GM21447 (cell line): Measurements from ENCODE around the gene DNHD1.

Source experiments
- ATAC-seq: cut with Tn5 transposase; IDR thresholded peaks from one replicate; pipeline ENCODE4 v1.9.1; 2021; ENCODE audit not compliant: unreplicated experiment

DNHD1 gene, protein sequence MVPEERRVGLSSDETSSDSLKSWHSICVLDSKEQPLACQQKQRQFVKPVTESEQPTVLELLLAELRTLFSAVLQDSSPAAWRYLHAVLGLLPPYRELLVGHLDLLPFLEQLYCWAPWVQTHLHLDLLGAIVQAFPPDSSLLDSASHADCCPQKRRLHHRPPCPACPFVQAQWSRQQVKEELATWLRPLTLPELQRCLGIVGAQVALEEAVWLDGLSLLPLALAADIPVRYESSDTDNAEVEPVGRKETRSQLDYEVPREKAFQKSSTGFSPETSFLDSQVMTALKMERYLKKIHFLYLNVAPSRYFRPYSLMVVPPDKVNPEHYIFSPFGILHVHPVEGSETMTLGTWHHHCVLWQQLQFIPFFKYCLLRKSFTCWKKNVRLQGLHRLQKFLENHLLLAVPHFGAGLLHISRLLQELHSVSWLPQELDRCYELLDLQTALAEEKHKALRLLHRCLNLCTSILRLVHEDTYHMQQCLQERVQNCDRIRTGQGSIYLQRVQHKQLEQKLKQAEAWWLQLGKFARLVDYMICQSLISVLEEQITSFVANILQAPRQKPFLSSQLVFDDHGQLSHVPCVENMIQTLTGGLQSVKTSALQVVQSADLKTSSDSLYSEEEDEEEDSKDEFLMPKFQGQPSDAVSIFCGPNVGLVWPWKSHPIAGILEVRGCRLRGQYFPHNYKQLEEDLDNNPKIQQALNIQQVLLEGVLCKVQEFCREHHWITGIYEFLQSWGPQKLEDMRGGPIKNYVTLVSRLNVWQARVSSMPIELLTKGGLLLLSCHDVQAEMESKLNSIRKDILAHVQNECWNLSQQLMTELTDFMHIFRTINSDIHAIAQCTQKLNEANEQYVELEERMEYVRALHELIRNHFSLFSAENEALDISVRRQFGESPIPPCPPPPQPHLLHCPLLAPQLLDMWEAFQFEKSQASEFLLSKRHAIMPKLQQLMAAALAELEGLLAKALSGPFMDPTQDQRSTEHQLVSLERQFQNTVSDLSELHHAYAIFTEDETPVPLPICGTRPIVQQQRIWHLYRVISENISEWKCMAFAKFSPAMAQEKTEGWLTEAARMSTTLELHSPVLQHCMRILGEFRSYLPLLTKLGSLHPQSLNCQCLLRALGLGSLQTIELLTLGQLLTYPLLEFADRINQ (N-terminal part only)

DNA sequence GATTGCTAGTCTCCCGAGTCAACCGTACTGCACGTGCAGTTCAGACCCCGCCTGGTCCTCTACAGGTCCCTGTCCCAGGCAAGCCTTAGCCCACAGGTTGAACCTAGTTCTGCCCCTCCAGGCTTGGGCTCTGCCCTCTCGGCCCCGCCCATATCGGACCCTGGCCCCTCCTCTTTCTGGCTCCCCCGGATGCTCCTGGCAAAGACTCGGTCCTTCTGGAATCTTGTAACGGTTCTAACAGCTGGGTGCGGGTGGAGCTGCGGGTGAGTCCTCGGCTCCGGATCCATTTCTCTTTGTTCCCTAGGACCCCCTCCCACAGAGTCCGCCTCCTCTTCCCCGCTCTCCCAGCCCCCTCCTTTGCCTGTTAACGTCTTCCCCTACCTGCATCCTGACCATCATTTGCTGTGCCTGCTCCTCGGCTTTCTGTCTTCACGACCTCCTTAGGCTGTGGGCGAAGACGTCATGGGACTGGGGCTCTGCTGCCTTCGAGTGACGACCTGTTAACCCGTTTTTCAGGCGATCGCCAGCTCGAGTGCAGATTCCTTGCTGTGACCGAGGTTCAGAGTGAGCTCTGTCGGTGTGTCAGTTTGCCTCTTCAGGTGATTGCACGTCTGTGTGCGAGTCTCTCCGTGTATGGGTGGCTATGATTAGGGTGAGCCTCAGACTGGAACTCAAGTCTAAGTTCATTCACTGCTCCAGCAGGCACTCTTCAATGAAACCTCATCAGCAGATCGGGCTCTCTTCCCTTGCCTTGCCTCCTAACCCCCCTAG, at the start of gene DNHD1:
Gene DNHD1, plus strand, starts transcription at position 212 of the 771 bp plus-strand sequence. CDS start 936 bp downstream, outside the sequence.
- no peak for ATAC-seq

- no peak for ATAC-seq
These were observed 48.5 kb upstream of the DNHD1 start for GRCh38 chr11:6448574-6448973.

DNA sequence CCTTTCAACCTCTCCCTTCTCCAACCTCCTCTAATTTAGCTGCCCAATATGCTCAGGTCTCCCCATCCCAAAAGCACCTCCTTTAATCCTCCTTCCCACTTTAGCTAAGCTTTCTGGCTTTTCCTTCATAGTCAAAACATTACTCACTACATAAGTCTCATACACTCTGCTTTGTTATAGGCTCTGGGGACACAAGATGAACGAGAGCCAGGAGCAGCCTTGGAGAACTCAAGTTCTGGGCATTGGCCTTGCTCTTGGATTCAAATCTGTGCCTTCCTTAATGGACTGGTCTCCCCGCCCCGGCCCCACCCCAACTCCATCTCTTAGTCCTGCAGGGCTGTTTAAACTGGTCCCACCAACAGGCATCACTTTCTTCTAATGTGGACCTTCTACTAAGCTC, 44.9 kb upstream of the DNHD1 start:
- no peak for ATAC-seq

DNA sequence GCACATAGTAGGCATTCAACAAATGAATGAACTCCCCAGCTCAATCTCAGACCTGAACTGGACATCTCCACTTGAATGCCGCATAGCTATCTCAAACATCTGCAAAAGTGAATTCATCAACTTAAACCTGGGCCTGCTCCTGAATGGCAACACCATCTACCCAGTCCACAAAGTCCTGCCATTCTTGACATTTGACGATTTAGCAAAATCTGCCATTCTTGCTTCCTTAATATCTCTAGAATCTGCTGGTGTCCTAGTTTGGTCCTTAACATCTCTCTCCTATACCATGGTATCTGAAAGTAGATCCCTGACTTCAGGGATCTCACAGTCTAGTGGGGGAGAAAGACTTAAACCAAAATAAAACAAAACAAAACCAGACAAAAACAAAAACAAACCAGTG, 43.9 kb upstream of the DNHD1 start:
- ATAC-seq = no peak

- no peak for ATAC-seq
These were observed 42.0 kb upstream of the DNHD1 start for GRCh38 chr11:6455070-6455469.

DNA sequence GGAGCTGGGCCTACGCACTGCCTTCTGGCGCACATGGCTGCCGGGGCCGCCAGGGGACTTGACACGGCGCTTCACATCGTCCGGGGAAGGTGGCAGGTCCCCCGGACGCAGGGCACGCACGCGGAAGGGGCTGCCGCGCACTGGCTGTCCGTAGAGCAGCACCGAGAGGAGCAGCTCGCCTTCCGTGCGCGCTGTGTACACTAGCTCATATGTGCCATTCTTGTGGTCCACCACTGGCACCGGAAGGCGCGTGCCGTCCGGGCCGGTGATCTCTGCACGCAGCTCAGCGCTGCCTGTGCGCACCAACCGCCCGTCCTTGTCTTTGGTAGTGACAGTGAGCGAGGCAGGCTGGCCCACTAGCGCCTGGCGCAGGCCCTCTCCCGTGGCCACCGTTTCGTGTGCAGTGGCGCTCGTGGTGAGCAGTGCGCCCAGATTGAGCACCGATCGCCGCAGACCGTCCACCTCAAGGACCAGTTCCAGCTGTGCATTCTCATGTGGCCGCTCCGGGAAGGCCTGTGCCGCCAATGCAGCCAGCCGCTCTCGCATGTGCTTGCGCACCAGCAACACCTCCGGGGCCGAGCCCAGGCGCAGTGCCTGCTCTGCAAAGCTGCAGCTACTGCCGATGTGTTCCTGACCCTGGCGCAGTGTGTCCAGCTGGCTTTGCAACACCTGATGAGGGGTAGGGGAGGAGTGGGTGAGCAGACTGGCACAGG, 40.6 kb upstream of the DNHD1 start:
- no peak for ATAC-seq

DNA sequence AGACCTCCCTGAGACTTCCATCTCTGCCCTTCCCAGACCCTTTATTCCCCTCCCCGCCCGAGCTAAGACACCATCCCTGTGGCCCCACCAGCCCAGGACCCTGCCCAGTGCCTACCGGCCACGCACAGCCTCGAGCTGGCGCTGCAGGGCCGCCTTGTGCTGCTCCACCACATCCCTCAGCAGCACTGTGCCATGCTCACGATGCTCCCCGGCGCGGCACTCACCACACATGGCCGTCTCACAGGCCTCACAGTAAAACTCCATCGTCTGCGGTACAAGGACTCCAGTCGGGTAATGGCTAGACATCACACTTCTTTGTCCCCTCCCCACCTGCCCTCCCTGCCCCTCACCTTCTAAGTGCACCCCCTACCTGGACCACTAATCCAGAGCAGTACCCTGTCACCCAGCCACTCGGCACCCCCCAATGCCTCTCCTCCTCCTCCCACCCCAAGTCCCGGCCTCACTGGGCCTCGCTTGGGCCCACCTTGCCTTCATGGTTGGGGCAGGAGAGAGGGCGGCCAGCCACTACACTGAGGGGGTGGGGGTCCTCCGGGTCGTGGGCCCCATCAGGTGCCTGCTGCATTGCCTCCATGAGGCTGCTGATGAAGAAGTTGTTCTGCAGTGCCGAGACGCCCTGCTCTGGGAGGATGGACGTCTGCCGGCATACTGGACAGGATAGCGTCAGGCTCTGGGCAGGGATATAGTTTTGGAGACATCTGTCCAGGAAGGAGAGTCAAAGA, 39.3 kb upstream of the DNHD1 start:
- no peak for ATAC-seq

GRCh38 chr11:6458352-6459098, 38.6 kb upstream of the DNHD1 start:
- ATAC-seq = no peak

GRCh38 chr11:6459099-6459450, 38.0 kb upstream of the DNHD1 start:
- no peak for ATAC-seq

- ATAC-seq = peak; percentile 75
These were observed 28.2 kb upstream of the DNHD1 start for GRCh38 chr11:6468712-6469495.

DNA sequence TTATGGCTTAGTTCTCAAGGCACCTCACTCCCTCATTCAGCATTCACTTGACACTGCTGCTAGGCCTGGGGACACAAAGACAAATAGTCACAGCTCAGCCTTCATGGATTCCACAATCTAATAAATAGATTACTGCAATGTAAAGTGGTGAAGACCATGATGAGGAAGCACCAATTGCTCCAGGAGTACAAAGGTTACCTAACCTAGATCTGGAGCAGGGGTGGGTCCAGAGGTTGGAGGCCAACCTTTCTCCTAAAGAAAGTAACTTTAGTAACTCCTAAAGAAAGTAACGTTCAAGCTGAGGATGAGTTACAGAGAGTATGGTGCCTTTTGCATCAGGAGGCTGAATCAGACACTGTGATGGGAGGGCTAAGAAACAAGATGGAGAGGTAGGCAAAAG, 27.5 kb upstream of the DNHD1 start:
- no peak for ATAC-seq

DNA sequence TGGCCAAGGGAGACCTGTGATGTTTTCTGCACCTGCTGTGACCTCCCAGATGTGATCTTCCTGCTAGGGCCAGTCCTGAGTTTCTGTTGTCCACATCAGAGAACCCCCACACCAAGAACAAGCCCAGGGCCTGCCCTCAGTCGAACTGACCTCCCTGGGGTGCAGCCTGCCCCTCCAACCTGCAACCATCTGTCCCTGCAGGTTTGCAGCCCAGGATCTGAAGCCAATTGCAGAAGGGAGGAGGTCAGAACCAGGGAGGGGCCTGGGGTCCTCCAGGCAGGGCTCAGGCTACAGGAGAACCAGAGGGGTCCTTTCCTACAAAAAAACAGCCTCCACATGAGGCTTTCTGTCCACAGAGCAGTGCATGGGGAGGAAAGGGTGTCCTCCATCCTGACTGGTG, 24.1 kb upstream of the DNHD1 start:
- ATAC-seq = no peak

DNA sequence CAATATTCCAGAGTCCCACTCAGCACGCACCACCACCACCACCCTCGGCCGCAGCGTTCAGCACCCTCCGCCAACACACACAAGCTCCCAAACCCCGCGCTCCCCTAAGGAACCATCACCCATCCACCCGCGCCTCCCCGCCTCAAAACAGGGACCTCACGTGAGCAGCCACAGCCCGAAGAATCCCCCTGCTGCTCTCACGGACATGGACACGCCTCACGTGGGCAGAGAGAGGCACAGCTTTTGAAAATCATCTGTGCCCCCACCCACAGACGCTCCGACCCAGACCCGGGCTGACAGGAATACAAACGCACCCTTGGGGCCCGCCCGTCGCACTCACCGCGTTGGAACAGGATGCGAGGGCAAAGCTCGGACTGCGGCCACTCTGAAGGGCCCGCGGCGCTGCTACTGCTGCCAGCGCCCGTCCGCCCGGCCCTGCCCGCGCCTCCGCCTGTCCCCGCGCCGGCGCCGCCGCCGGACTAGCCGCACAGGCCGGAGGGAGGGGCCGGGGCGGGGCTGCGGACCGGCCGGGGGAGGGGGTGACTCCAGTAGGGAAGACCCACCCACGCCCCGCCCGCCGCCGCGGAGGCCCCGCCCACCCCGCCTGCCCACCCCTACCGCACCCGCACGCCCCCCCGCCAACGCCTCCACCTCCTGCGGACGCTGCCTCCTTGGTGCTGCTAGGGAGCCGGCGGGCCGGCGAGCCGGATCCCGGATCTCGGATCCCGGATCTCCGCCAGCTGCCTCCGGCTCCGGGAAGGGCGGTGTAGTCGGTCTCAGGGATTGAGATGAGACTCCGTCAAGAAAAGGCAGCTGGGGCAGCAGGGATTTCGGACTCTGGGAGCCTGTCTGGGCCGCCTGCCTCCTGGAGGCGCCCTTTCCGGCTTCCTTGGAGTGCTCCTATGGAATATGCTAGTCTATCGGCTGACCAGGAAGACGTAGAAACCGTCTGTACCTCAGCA, 23.3 kb upstream of the DNHD1 start, which contains the start of gene TRIM3:
Gene TRIM3, minus strand, starts transcription at position 491 of the 962 bp plus-strand sequence. CDS start 8,246 bp downstream, outside the sequence.
- ATAC-seq = peak; percentile 49

DNA sequence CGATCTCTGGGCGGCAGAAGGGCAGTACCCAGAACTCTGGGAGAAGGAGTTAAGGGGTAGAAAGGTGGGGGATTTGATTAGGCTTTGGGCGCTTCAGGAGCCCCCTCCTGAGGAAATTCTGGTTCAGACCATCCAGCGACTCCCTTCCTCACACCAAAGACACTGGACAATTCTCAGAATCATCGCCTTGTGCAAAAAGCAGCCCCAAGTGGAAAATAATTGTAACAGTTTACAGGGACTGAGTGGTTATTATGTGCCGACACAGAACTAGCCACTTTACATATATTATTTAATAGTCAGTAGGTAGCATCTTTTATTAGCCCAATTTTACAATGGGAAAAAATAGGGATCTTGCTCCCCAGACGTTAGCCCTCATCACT, 22.7 kb upstream of the DNHD1 start:
- no peak for ATAC-seq

DNA sequence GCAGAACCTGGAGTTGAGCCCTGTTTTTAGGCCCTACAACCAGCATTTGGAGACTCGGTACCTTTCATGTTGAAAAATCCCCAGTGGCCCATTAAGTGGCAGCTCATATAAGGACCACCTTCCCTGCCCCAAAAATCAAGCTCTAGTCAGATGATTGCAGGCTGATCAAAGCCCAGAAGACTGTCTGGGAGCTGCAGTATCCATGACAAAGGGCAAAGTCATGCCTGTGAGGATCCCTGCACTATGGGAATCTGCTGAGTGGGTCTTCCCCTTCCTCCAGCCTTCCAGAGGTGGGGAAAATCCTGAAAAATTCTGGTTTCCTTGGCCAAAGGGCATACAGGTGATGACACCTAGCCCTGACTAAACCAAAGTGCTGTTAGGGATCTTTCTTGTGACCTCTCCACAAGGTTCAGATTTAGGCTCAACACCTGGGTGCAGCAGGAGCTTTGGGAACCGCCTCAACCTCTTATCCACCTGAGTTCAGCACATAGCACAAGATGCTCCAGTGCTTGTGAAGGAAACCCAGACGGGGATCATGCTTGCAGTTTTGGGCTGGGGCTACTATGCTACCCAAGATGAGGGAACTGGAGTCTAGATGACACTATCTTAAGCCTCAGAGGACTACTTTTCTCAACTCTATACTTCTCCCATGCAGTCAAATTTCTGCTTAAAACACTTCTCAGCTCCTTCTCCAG, 22.1 kb upstream of the DNHD1 start:
- ATAC-seq = no peak

GRCh38 chr11:6475936-6476335, 21.1 kb upstream of the DNHD1 start:
- ATAC-seq = no peak
